Mesodermal cell (in vitro differentiated cells): ENCODE results near the gene PLCL2.

Source experiments
- H3K27ac ChIP-seq: 2 replicates; pipeline ENCODE4 v1.7.0; 2013; ENCODE audit warnings: mild to moderate bottlenecking, low read depth, low read length, moderate library complexity; ENCODE audit not compliant: severe bottlenecking
- H3K36me3 ChIP-seq: 2 replicates; pipeline ENCODE4 v1.7.1; 2013; ENCODE audit warnings: mild to moderate bottlenecking, low read length, moderate library complexity; ENCODE audit not compliant: control insufficient read depth, insufficient read depth
- H3K4me1 ChIP-seq: one replicate; pipeline ENCODE4 v1.7.1; 2013; ENCODE audit warnings: mild to moderate bottlenecking, low read length; ENCODE audit not compliant: insufficient read depth, control insufficient read depth, poor library complexity, severe bottlenecking
- H3K4me3 ChIP-seq: 2 replicates; pipeline ENCODE4 v1.7.0; 2013; ENCODE audit warnings: low read length, control low read depth, mild to moderate bottlenecking; ENCODE audit not compliant: insufficient read depth, poor library complexity, severe bottlenecking; ENCODE audit errors: extremely low read depth
- H3K9me3 ChIP-seq: 2 replicates; pipeline ENCODE4 v1.7.1; 2013; ENCODE audit warnings: mild to moderate bottlenecking, low read length, moderate library complexity; ENCODE audit not compliant: control insufficient read depth
- WGBS, 2 experiments: methylation state at CpG; one replicate each; pipeline ENCODE4 v1.1.5; 2013; ENCODE audit warnings: missing lambda C conversion rate in 2 of 2; ENCODE audit not compliant: insufficient coverage in 2 of 2; 5-methylcytosine and 5-hydroxymethylcytosine counted together

Gene PLCL2

GRCh38 chr3:16995601-16996000 lies 110.8 kb downstream of the PLCL2 start:
- Histone ChIP-seq H3K36me3 (no peaks in the 10 kb centered on the region), H3K4me3 (no peak overlapping the region), H3K4me1 (no peaks in the 10 kb centered on the region), H3K9me3 (no peaks in the 10 kb centered on the region), H3K27ac (no peak overlapping the region)
- 100% methylated on average over 1 to 3 of the region's 3 CpGs for WGBS, 2 experiments

GRCh38 chr3:16998236-16998923 lies 113.6 kb downstream of the PLCL2 start:
- peaks cover 3% of the 10 kb centered on the region for H3K9me3 ChIP-seq
- no peaks in the 10 kb centered on the region for H3K36me3 ChIP-seq
- no CpG with 5 or more reads among the region's 3 CpGs for WGBS, 2 experiments
- H3K4me1 ChIP-seq = no peaks in the 10 kb centered on the region
- H3K27ac ChIP-seq = no peak overlapping the region
- H3K4me3 ChIP-seq = no peak overlapping the region

GRCh38 chr3:16999161-16999560 lies 114.4 kb downstream of the PLCL2 start:
- Histone ChIP-seq H3K27ac (no peak overlapping the region), H3K36me3 (no peaks in the 10 kb centered on the region), H3K9me3 (peaks cover 3% of the 10 kb centered on the region), H3K4me1 (no peaks in the 10 kb centered on the region), H3K4me3 (no peak overlapping the region)
- 44 to 80% methylated on average over 1 to 2 of the region's 2 CpGs for WGBS, 2 experiments

GRCh38 chr3:16999871-17000270 lies 115.1 kb downstream of the PLCL2 start:
- Histone ChIP-seq H3K4me3 (no peak overlapping the region), H3K36me3 (no peaks in the 10 kb centered on the region), H3K9me3 (peaks cover 3% of the 10 kb centered on the region), H3K27ac (no peak overlapping the region), H3K4me1 (no peaks in the 10 kb centered on the region)

GRCh38 chr3:17003457-17003856 lies 118.7 kb downstream of the PLCL2 start:
- Histone ChIP-seq H3K4me1 (no peaks in the 10 kb centered on the region), H3K9me3 (peaks cover 3% of the 10 kb centered on the region), H3K4me3 (no peak overlapping the region), H3K27ac (no peak overlapping the region), H3K36me3 (no peaks in the 10 kb centered on the region)

GRCh38 chr3:17006132-17006852 lies 121.5 kb downstream of the PLCL2 start:
- H3K27ac ChIP-seq = no peak overlapping the region
- no peaks in the 10 kb centered on the region for H3K4me1 ChIP-seq
- H3K36me3 ChIP-seq = no peaks in the 10 kb centered on the region
- no peak overlapping the region for H3K4me3 ChIP-seq
- H3K9me3 ChIP-seq = peaks cover 3% of the 10 kb centered on the region
- WGBS, 2 experiments = 65 to 71% methylated on average over 2 of the region's 2 CpGs

- H3K4me3 ChIP-seq = no peak overlapping the region
- H3K27ac ChIP-seq = no peak overlapping the region
- no peaks in the 10 kb centered on the region for H3K9me3 ChIP-seq
- WGBS, 2 experiments = no CpG with 5 or more reads among the region's 1 CpG
- no peaks in the 10 kb centered on the region for H3K4me1 ChIP-seq
- H3K36me3 ChIP-seq = no peaks in the 10 kb centered on the region
Observed at GRCh38 chr3:17007284-17007683, 122.5 kb downstream of the PLCL2 start.

- no peak overlapping the region for H3K27ac ChIP-seq
- no peaks in the 10 kb centered on the region for H3K9me3 ChIP-seq
- no peaks in the 10 kb centered on the region for H3K4me1 ChIP-seq
- no peak overlapping the region for H3K4me3 ChIP-seq
- 90 to 96% methylated on average over 3 to 4 of the region's 5 CpGs for WGBS, 2 experiments
- no peaks in the 10 kb centered on the region for H3K36me3 ChIP-seq
Observed at GRCh38 chr3:17009826-17010225, 125.1 kb downstream of the PLCL2 start.

GRCh38 chr3:17011728-17012338 lies 127.1 kb downstream of the PLCL2 start:
- no peak overlapping the region for H3K27ac ChIP-seq
- H3K36me3 ChIP-seq = no peaks in the 10 kb centered on the region
- no peak overlapping the region for H3K4me3 ChIP-seq
- no peaks in the 10 kb centered on the region for H3K4me1 ChIP-seq
- WGBS, 2 experiments = 93 to 94% methylated on average over 8 to 9 of the region's 10 CpGs
- no peaks in the 10 kb centered on the region for H3K9me3 ChIP-seq

GRCh38 chr3:17013050-17013449 lies 128.3 kb downstream of the PLCL2 start:
- Histone ChIP-seq H3K9me3 (no peaks in the 10 kb centered on the region), H3K27ac (no peak overlapping the region), H3K4me3 (no peak overlapping the region), H3K36me3 (no peaks in the 10 kb centered on the region), H3K4me1 (no peaks in the 10 kb centered on the region)
- WGBS, 2 experiments = 75 to 77% methylated on average over 1 to 2 of the region's 2 CpGs

GRCh38 chr3:17013571-17013970 lies 128.8 kb downstream of the PLCL2 start:
- H3K27ac ChIP-seq = no peak overlapping the region
- WGBS, 2 experiments = 91 to 95% methylated on average over 3 to 4 of the region's 4 CpGs

More at GRCh38 chr3:17013571-17013970, 128.8 kb downstream of the PLCL2 start:
- Histone ChIP-seq H3K36me3 (no peaks in the 10 kb centered on the region), H3K9me3 (no peaks in the 10 kb centered on the region), H3K4me1 (no peaks in the 10 kb centered on the region), H3K4me3 (no peak overlapping the region)
